Kidney (tissue), 14 donors: Measurements from ENCODE around the gene TGFBR3. TPM values are rescaled to one million over a fixed set of nuclear protein-coding genes. Genes with fewer than 3 reads are reported as not detected.
A peak's percentile ranks its signal among the peaks of the same experiment; 100 is the strongest.

ENCODE experiments used
- DNase-seq, 5 donors: peaks; one replicate each; pipeline ENCODE4 v3.0.0-alpha.2; 2013 to 2020
- FAIRE-seq: peaks from 2 replicates; lab custom pipeline; 2012; peaks lifted over from hg19 to GRCh38; lab: Jason Lieb, UNC
- H3K27ac ChIP-seq, 2 donors: one replicate each; pipeline ENCODE4 v1.7.0; 2013; ENCODE audit warnings: low read depth in 2 of 2, low read length in 2 of 2, inconsistent platforms in 1 of 2
- H3K27me3 ChIP-seq: one replicate; pipeline ENCODE4 v1.7.1; 2013; ENCODE audit warnings: low read length, inconsistent platforms; ENCODE audit not compliant: control insufficient read depth, insufficient read depth
- H3K36me3 ChIP-seq, 3 donors: one replicate each; pipeline versions ENCODE4 v1.7.0 to v1.7.1; 2013; ENCODE audit warnings: low read length in 3 of 3, control low read depth in 1 of 3, inconsistent platforms in 1 of 3; ENCODE audit not compliant: insufficient read depth in 3 of 3, control insufficient read depth in 2 of 3
- H3K4me1 ChIP-seq, 3 donors: one replicate each; pipeline versions ENCODE4 v1.7.0 to v1.7.1; 2013; ENCODE audit warnings: low read length in 3 of 3, inconsistent platforms in 1 of 3, low read depth in 1 of 3; ENCODE audit not compliant: control insufficient read depth in 2 of 3, insufficient read depth in 2 of 3
- H3K4me3 ChIP-seq, 3 donors: one replicate each; pipeline versions ENCODE4 v1.7.0 to v1.8.1; 2013; ENCODE audit warnings: low read length in 3 of 3, control low read depth in 1 of 3, inconsistent platforms in 1 of 3
- H3K9ac ChIP-seq, 3 donors: one replicate each; pipeline versions ENCODE4 v1.7.0 to v1.7.1; 2013; ENCODE audit warnings: low read length in 3 of 3, control low read depth in 1 of 3, inconsistent platforms in 1 of 3
- H3K9me3 ChIP-seq, 3 donors: one replicate each; pipeline versions ENCODE4 v1.7.0 to v1.7.1; 2013; ENCODE audit warnings: low read length in 3 of 3, control low read depth in 1 of 3, inconsistent platforms in 1 of 3; ENCODE audit not compliant: control insufficient read depth in 2 of 3, insufficient read depth in 1 of 3
- intact Hi-C: fragments of 100-400 bp; cut with DNase I; formaldehyde crosslinking; loops from one replicate; pipeline ENCODE4 v1.11.1; 2022
- polyA plus RNA-seq: library from polyadenylated mRNA; stranded (reverse); fragments of 350-450 nt; fragmentation: Illumina TruSeq; extraction: RNeasy Lipid Tissue Mini Kit (QIAGEN cat#74804); gene quantifications from one replicate; pipeline ENCODE4 v1.2.3, GENCODE V29; 2014; ENCODE audit warnings: low read depth, low replicate concordance; ENCODE audit not compliant: insufficient read depth
- total RNA-seq: library from RNA; stranded (reverse); fragmentation: NEBNext Ultra II Directional; extraction: Animal tissue kit (Norgen Biotek cat#: 25700); gene quantifications from one replicate; pipeline ENCODE4 v1.2.1, GENCODE V29; 2021
- TF ChIP-seq, protein P1 (sequence below): IDR thresholded peaks from 3 replicates; pipeline ENCODE4 v1.5.1; 2012; ENCODE audit warnings: mild to moderate bottlenecking, moderate library complexity, borderline replicate concordance; ENCODE audit not compliant: insufficient read depth; ENCODE audit errors: extremely low read depth
- donor health status: control.
- donor health status: control.
- donor health status: control.
- donor health status: control.
- donor health status: control.
- donor health status: DM: yes; HTN: yes; CAD: no.
- donor health status: Normal renal cell carcinoma (clear cell type).

Gene TGFBR3
- total and polyA plus RNA-seq, 2 donors from 2014 or later: 15.8 to 57.9 TPM

DNA sequence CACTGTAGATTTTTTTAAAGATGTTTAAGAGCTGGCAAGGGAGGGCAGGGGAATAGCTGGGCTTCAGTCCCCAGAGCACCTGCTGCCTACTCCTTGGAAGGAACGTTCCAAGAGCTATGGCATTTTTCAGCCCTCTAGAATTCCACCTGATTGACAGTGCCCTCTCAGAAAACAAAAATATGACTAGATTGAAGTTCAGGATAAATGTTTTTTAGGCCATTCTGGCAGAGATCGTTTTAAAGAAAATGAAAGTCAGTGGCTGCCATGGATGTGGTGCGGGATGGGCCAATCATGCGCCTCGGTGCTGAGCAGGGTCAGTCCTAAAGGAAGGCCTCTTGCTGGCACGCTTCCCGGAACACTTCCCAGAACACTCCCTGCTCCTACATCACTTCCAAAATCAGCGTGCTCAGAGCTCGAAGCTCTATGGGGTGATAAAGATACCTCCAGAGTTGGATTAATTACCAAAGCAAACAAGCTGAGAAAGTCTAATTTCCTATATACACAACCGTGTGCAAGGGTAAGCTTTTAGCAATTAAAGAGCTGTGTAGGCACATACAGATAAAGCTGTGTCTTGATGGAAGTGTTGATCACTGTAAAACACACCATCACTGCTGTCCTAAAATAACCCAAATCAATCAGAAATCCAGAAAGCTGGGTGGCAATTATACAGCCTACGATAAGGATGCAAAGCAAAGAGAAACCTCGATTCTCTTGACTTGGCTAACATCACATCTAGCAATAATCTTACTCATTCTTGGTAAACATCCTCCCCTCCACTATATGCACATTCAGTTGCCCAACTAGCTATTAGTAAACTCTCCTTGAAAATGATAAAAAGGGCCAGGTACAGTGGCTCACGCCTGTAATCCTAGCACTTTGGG, 34.6 kb downstream of the TGFBR3 start:
- no peaks in the 10 kb centered on the region for H3K27me3 ChIP-seq
- peak overlapping the region; percentile 69 to 83 for H3K27ac ChIP-seq
- no peaks in the 10 kb centered on the region for H3K9me3 ChIP-seq
- peak overlapping the region; percentile 37 to 61 (median 43) for H3K4me3 ChIP-seq
- FAIRE-seq (no peak), DNase-seq (peak; percentile 64 to 97 (median 77))
- H3K36me3 ChIP-seq: no peaks in the 10 kb centered on the region
- H3K4me1 ChIP-seq: peaks cover 3 to 12% (median 12%) of the 10 kb centered on the region in 3 donors
- intact Hi-C loops: no loop called here
- TF ChIP-seq, protein P1, sequence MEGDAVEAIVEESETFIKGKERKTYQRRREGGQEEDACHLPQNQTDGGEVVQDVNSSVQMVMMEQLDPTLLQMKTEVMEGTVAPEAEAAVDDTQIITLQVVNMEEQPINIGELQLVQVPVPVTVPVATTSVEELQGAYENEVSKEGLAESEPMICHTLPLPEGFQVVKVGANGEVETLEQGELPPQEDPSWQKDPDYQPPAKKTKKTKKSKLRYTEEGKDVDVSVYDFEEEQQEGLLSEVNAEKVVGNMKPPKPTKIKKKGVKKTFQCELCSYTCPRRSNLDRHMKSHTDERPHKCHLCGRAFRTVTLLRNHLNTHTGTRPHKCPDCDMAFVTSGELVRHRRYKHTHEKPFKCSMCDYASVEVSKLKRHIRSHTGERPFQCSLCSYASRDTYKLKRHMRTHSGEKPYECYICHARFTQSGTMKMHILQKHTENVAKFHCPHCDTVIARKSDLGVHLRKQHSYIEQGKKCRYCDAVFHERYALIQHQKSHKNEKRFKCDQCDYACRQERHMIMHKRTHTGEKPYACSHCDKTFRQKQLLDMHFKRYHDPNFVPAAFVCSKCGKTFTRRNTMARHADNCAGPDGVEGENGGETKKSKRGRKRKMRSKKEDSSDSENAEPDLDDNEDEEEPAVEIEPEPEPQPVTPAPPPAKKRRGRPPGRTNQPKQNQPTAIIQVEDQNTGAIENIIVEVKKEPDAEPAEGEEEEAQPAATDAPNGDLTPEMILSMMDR: no peak
- H3K9ac ChIP-seq: peak overlapping the region in 1 of 3 donors; percentile 78

DNA sequence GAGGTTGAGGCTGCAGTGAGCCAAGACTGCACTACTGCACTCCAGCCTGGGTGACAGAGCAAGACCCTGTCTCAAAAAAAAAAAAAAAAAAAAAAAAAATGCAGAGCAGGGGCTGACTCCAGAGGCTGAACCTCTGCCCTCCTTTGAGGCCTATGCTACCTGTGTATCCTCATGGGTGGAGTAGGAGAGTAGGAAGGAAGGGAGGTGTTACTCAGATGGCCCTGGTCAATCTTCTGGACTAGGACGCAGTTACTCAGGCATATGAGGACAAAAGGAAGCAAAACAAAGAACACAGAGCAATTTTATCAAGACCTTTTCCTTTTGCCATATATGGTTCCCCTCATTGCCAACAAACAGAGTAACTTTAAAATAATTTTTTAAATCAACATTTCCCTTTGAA, 35.2 kb downstream of the TGFBR3 start:
- Histone ChIP-seq H3K9ac (peak overlapping the region in 1 of 3 donors; percentile 78), H3K27me3 (no peaks in the 10 kb centered on the region), H3K4me3 (peak overlapping the region in 2 of 3 donors; percentile 43 to 61), H3K4me1 (peaks cover 3 to 19% (median 14%) of the 10 kb centered on the region in 3 donors), H3K36me3 (no peaks in the 10 kb centered on the region), H3K27ac (peak overlapping the region; percentile 69 to 83), H3K9me3 (no peaks in the 10 kb centered on the region)
- intact Hi-C loops: no loop called here
- FAIRE-seq: no peak
- TF ChIP-seq, protein P1: no peak
- DNase-seq: no peak

DNA sequence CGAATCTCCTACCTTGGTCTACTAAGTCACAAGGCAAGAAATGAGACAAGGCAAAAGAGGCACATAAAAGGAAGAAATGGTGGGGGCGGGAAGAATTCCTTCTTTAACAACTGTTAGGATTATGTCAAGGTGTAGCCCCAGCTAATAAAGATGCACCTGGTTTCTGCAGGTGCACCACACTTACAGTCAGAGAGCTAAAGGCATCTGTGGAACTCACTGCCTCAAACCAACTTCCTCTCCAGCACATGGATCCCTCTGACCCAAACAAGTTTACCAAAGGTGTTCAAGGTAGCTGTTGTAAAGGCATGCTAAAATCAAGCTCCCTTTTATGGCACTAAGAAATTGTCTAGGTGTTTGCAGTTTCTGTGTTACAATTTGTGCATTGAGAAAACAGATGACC, 38.1 kb downstream of the TGFBR3 start:
- FAIRE-seq: no peak
- peaks cover 3 to 24% (median 14%) of the 10 kb centered on the region in 3 donors for H3K4me1 ChIP-seq
- H3K4me3 ChIP-seq: no peak overlapping the region
- no peak overlapping the region for H3K27ac ChIP-seq
- no peaks in the 10 kb centered on the region for H3K27me3 ChIP-seq
- intact Hi-C loops: no loop called here
- peaks cover 0 to 7% (median 0%) of the 10 kb centered on the region in 3 donors for H3K9me3 ChIP-seq
- TF ChIP-seq, protein P1: no peak
- H3K9ac ChIP-seq: no peak overlapping the region
- H3K36me3 ChIP-seq: no peaks in the 10 kb centered on the region
- no peak for DNase-seq
